HG03575 (cell line): ENCODE data around the gene DRC3.

ENCODE experiments used
- ATAC-seq: cut with Tn5 transposase; IDR thresholded peaks from one replicate; pipeline ENCODE4 v1.9.1; 2021; ENCODE audit not compliant: unreplicated experiment, insufficient number of reproducible peaks, low FRiP score; ENCODE audit errors: extremely low read depth

DRC3 gene

GRCh38 chr17:18033442-18034099, 60.9 kb downstream of the DRC3 start:
- no peak for ATAC-seq

DNA sequence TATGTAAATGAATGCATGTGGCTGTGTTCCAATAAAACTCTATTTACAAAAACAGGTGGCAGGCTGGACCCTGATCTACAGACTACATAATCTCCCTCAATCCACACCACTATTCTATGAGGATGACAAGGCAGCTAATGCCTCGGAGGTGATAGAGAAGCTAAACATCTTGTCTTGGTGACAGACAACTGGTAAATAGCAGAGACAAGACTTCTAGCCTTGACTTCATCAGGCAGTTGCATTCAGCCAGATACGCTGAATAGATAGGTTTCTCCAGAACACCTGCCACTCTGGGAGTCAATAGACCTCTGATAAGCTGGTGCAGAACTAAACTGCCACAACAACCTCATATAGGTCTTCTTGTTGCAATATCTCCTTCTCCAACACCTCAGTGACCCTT, 63.0 kb downstream of the DRC3 start:
- ATAC-seq = no peak

DNA sequence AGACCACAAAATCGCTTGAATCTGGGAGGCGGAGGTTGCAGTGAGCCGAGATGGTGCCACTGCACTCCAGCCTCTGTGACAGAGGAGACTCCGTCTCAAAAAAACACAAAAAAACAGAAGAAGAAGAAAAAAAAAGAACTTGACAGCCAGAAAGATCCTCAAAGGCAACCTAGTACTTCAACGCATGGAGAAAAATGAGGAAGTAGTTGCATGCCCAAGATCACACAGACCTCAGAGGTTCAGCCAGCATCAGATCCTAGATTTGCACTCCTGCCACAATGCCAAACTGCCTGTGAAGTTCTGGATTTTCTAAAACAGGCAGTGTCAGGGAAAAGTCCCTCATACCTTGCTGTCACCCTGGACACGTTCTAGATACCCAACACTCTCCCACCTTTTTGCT, 64.8 kb downstream of the DRC3 start:
- no peak for ATAC-seq

GRCh38 chr17:18038149-18038850, 65.6 kb downstream of the DRC3 start:
- ATAC-seq = no peak

- no peak for ATAC-seq
Observed at GRCh38 chr17:18038861-18039534, 66.3 kb downstream of the DRC3 start, which contains the start of the genes ATPAF2 and GID4. TSS of gene ATPAF2 (minus strand) at chr17:18039168. CDS start at chr17:18039013, 155 bp downstream. TSS of gene GID4 (plus strand) at chr17:18039408. CDS start at chr17:18039465, 57 bp downstream.

DNA sequence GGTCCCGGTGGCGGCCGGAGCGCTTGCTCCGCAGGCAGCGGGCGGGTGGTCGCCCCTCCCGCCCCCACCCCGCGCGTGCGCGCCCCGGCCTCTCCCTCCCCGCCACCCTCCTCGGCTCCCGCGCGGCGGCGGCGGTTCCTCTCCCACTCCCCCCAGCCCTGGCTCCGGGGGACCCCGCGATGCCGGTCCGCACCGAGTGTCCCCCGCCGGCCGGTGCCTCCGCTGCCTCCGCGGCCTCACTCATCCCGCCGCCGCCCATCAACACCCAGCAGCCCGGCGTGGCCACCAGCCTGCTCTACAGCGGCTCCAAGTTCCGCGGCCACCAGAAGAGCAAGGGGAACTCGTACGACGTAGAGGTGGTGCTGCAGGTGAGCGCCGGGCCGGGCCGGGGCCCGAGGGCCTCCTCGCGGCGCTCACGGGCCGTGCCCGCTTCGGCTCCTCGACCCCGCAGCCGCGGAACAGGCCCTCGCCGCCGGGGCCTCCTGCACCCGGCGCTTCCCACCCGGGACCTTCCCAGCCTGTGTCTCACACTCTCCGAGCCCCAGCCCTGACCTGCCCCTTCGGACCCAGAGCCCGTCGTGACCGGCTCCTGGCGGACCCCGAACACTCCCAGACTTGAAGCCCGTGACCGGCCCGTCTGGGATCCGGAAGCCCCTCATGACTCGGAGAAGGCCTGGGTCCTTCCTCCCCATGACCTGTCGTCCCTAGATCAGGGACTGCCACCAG, 67.0 kb downstream of the DRC3 start:
- ATAC-seq = no peak

GRCh38 chr17:18040261-18040858, 67.7 kb downstream of the DRC3 start:
- no peak for ATAC-seq

DNA sequence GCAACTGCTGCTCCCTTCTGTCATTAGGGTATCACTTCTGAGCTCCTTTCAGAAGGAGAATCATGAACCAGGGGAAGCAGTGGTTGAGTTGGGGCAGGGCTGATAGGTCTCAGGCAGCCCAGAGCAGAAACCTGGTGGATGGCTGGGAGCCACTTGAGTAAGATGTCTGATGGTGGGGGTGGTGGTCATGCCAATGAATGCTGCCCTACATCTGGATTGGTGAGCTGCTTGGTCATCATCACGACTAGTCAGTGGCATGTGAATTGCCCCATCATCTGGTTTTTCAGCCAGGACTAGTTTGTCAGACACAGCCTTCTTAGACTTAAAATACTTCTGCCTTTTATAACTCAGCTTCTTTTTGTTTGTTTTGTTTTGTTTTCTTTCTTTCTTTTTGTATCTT, 69.1 kb downstream of the DRC3 start:
- no peak for ATAC-seq

GRCh38 chr17:18042983-18043382, 70.3 kb downstream of the DRC3 start:
- ATAC-seq = no peak

DNA sequence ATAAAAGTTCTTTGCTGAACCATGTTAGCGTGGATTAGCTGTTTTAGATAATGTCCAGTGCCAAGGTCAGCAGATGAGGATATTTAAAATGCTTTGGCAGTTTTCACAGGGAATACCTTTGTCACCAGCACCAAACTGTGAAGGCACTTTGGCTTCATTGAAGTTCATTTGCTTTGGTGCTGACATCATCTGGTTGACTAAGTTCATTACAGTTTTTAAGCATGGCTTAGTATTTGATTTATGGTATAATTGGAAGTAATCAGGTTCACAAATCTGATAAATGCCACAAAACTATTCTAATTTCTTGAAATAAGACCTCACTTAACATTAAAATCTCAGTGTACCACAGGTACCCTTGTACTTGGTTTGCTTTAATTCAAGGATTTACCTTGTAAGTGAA, 70.8 kb downstream of the DRC3 start:
- ATAC-seq = no peak

- no peak for ATAC-seq
Observed at GRCh38 chr17:18044609-18045008, 71.9 kb downstream of the DRC3 start.

DNA sequence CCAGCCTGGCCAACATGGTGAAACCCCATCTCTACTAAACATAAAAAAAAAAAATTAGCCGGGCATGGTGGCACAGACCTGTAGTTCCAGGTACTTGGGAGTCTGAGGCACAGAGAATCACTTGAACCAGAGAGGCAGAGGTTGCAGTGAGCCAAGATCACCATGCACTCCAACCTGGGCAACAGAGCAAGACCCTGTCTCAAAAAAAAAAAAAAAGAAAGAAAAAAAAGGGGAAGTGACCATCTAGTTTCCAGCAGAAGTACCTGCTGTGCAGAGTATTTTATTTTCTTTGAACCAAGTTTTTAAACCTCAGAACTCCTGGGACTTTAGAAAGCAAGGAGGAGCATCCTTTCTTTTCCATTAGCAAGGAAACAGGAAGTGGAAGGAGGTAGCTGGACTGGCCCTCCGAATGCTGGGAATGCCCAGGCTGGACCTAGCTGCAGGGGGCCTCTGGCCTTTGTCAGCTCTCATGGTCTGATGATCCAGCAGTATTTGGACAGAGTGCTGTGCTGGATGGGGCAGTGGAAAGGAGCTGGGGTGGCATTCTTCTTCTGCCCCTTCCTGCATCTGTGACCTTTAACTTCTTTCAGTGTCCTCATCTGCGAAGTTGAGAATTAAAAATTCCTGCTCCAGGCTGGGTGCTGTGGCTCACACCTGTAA, 73.2 kb downstream of the DRC3 start:
- no peak for ATAC-seq

GRCh38 chr17:18055597-18055996, 82.9 kb downstream of the DRC3 start:
- ATAC-seq = no peak

- no peak for ATAC-seq
Observed at GRCh38 chr17:18056214-18056613, 83.6 kb downstream of the DRC3 start.

- no peak for ATAC-seq
Observed at GRCh38 chr17:18059283-18059682, 86.6 kb downstream of the DRC3 start.

GRCh38 chr17:18064053-18064452, 91.4 kb downstream of the DRC3 start:
- no peak for ATAC-seq

GRCh38 chr17:18065546-18065945, 92.9 kb downstream of the DRC3 start:
- ATAC-seq = no peak
